Measurements from ENCODE around the gene NCKAP5.

Gene NCKAP5

GRCh38 chr2:133462811-133463210, 105.5 kb downstream of the NCKAP5 start:
- Histone ChIP-seq H3K4me3 (ENCODE audit: low read depth in 1 of 2, low read length in 2 of 2) (no peak overlapping the region), H3K4me1 (ENCODE audit: insufficient read depth, low read length) (no peaks in the 10 kb centered on the region), H3K9me3 (ENCODE audit: insufficient read depth, low read length, severe bottlenecking) (no peaks in the 10 kb centered on the region), H3K9ac (ENCODE audit: low read depth, low read length) (no peak overlapping the region), H3K36me3 (ENCODE audit: insufficient read depth, low read length) (no peaks in the 10 kb centered on the region), H3K79me2 (ENCODE audit: insufficient read depth, low read length) (no peaks in the 10 kb centered on the region), H3K27ac (ENCODE audit: low read length) (no peak overlapping the region), H4K20me1 (ENCODE audit: insufficient read depth, low read length) (no peaks in the 10 kb centered on the region), H3K27me3 (ENCODE audit: insufficient read depth, low read length, poor library complexity) (peaks cover 6% of the 10 kb centered on the region), H3K4me2 (ENCODE audit: insufficient read depth, low read length) (no peak overlapping the region), H2AFZ (ENCODE audit: low read depth, low read length) (no peak overlapping the region)
- DNase-seq (no peak), ATAC-seq (ENCODE audit: insufficient read depth, low read depth) (no peak)
- no peak for TF ChIP-seq EZH2 (IDR thresholded peaks at IDR 0.05; ENCODE audit: borderline replicate concordance, low read depth, low read length, severe bottlenecking)
- TF ChIP-seq, protein P1, sequence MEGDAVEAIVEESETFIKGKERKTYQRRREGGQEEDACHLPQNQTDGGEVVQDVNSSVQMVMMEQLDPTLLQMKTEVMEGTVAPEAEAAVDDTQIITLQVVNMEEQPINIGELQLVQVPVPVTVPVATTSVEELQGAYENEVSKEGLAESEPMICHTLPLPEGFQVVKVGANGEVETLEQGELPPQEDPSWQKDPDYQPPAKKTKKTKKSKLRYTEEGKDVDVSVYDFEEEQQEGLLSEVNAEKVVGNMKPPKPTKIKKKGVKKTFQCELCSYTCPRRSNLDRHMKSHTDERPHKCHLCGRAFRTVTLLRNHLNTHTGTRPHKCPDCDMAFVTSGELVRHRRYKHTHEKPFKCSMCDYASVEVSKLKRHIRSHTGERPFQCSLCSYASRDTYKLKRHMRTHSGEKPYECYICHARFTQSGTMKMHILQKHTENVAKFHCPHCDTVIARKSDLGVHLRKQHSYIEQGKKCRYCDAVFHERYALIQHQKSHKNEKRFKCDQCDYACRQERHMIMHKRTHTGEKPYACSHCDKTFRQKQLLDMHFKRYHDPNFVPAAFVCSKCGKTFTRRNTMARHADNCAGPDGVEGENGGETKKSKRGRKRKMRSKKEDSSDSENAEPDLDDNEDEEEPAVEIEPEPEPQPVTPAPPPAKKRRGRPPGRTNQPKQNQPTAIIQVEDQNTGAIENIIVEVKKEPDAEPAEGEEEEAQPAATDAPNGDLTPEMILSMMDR (IDR thresholded peaks at IDR 0.05; ENCODE audit: borderline replicate concordance, extremely low read depth, low read length, poor library complexity, severe bottlenecking): no peak

DNA sequence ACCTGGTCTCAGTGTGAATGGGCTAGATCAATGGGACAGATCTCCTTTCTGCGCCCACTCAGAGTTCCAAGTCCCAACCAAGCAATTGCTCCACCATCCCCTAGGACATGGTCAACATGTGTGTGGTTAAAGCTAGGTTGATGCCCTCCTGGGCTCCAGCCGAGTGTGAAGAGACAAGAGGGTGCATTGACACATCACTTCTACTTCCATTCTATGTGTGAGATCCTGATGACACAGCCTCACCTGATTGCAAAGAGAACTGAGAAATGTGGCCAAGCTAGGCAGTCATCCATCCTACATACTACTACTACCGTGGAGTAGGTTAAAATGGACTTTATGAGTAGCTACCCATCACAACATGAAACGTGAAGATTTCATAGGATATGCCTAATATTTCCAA, 106.8 kb downstream of the NCKAP5 start:
- no peak overlapping the region for H3K27ac ChIP-seq (ENCODE audit: low read length)
- H3K36me3 ChIP-seq (ENCODE audit: insufficient read depth, low read length): no peaks in the 10 kb centered on the region

DNA sequence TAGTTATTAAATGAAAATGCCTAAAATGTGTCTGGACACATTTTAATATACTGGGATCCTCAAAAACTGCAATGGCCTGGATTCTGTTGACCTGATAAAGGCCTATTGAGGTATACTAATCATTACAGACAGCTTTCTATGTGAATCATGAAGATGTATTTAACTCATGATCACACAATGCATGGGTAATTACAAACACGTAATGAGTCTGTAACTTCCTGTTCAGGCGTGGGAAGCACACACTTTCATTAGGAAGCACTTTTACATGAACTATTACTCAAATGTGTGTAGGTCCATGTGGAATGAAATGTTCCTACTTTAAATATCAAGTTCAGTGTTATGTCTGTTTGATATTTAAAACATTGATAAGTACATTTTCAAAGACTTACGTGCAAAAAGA, 108.7 kb downstream of the NCKAP5 start:
- Histone ChIP-seq H3K27me3 (ENCODE audit: insufficient read depth, low read length, poor library complexity) (peaks cover 10% of the 10 kb centered on the region), H3K36me3 (ENCODE audit: insufficient read depth, low read length) (no peaks in the 10 kb centered on the region), H3K4me3 (ENCODE audit: low read depth in 1 of 2, low read length in 2 of 2) (no peak overlapping the region), H3K27ac (ENCODE audit: low read length) (no peak overlapping the region), H3K4me1 (ENCODE audit: insufficient read depth, low read length) (no peaks in the 10 kb centered on the region), H3K9me3 (ENCODE audit: insufficient read depth, low read length, severe bottlenecking) (no peaks in the 10 kb centered on the region), H3K4me2 (ENCODE audit: insufficient read depth, low read length) (no peak overlapping the region), H3K79me2 (ENCODE audit: insufficient read depth, low read length) (no peaks in the 10 kb centered on the region), H3K9ac (ENCODE audit: low read depth, low read length) (no peak overlapping the region), H2AFZ (ENCODE audit: low read depth, low read length) (no peak overlapping the region), H4K20me1 (ENCODE audit: insufficient read depth, low read length) (no peaks in the 10 kb centered on the region)
- no peak for DNase-seq
- TF ChIP-seq, protein P1 (IDR thresholded peaks at IDR 0.05; ENCODE audit: borderline replicate concordance, extremely low read depth, low read length, poor library complexity, severe bottlenecking): no peak
- no peak for ATAC-seq (ENCODE audit: insufficient read depth, low read depth)

More for the DNA sequence above, 106.8 kb downstream of the NCKAP5 start:
- Histone ChIP-seq H4K20me1 (ENCODE audit: insufficient read depth, low read length) (no peaks in the 10 kb centered on the region), H3K4me1 (ENCODE audit: insufficient read depth, low read length) (no peaks in the 10 kb centered on the region), H3K9ac (ENCODE audit: low read depth, low read length) (no peak overlapping the region), H2AFZ (ENCODE audit: low read depth, low read length) (no peak overlapping the region), H3K4me2 (ENCODE audit: insufficient read depth, low read length) (no peak overlapping the region), H3K4me3 (ENCODE audit: low read depth in 1 of 2, low read length in 2 of 2) (no peak overlapping the region), H3K9me3 (ENCODE audit: insufficient read depth, low read length, severe bottlenecking) (no peaks in the 10 kb centered on the region), H3K27me3 (ENCODE audit: insufficient read depth, low read length, poor library complexity) (peaks cover 6% of the 10 kb centered on the region), H3K79me2 (ENCODE audit: insufficient read depth, low read length) (no peaks in the 10 kb centered on the region)
- DNase-seq (no peak), ATAC-seq (ENCODE audit: insufficient read depth, low read depth) (no peak)
- TF ChIP-seq, protein P1 (IDR thresholded peaks at IDR 0.05; ENCODE audit: borderline replicate concordance, extremely low read depth, low read length, poor library complexity, severe bottlenecking): no peak
- TF ChIP-seq EZH2 (IDR thresholded peaks at IDR 0.05; ENCODE audit: borderline replicate concordance, low read depth, low read length, severe bottlenecking): no peak

DNA sequence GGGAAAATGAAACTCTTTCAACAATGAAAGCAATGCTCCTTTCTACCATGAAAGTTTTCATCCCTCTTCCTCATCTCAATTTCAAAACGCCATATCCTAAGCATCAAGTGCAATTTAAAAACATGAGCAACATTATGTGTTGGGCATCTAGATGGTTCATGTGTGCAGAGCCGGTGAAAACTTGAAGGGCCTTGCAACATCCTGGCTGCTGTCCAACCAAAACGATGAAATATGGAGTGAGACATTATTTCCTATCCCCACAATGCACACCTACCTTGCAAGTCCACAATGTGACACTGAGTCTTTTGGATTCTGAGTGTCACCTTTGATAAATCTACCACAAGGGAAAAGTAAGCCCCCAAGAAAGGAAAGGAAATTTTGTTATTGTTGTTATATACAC, 110.0 kb downstream of the NCKAP5 start:
- Histone ChIP-seq H3K27ac (ENCODE audit: low read length) (no peak overlapping the region), H2AFZ (ENCODE audit: low read depth, low read length) (no peak overlapping the region), H3K4me3 (ENCODE audit: low read depth in 1 of 2, low read length in 2 of 2) (no peak overlapping the region), H3K36me3 (ENCODE audit: insufficient read depth, low read length) (no peaks in the 10 kb centered on the region), H3K4me1 (ENCODE audit: insufficient read depth, low read length) (no peaks in the 10 kb centered on the region), H3K9me3 (ENCODE audit: insufficient read depth, low read length, severe bottlenecking) (no peaks in the 10 kb centered on the region), H3K9ac (ENCODE audit: low read depth, low read length) (no peak overlapping the region), H4K20me1 (ENCODE audit: insufficient read depth, low read length) (no peaks in the 10 kb centered on the region), H3K27me3 (ENCODE audit: insufficient read depth, low read length, poor library complexity) (peaks cover 10% of the 10 kb centered on the region), H3K4me2 (ENCODE audit: insufficient read depth, low read length) (no peak overlapping the region), H3K79me2 (ENCODE audit: insufficient read depth, low read length) (no peaks in the 10 kb centered on the region)
- no peak for DNase-seq
- no peak for ATAC-seq (ENCODE audit: insufficient read depth, low read depth)
- TF ChIP-seq EZH2 (IDR thresholded peaks at IDR 0.05; ENCODE audit: borderline replicate concordance, low read depth, low read length, severe bottlenecking): no peak
- TF ChIP-seq, protein P1 (IDR thresholded peaks at IDR 0.05; ENCODE audit: borderline replicate concordance, extremely low read depth, low read length, poor library complexity, severe bottlenecking): no peak

Data from DND-41 (cell line).